HEK293 (cell line): ENCODE measurements around the gene GABBR2.

Experiments
- HOXD13 ChIP-seq: sonication (generic); formaldehyde crosslinking; IDR thresholded peaks from 2 replicates; pipeline ENCODE4 v1.8.0; 2022; ENCODE audit warnings: missing genetic modification reagents, borderline replicate concordance
- IKZF3 ChIP-seq: fragments of 450-650 bp; IDR thresholded peaks from 2 replicates; pipeline ENCODE4 v1.5.0; 2018; ENCODE audit warnings: missing biosample characterization, mild to moderate bottlenecking, missing genetic modification characterization, moderate library complexity
- PRDM10 ChIP-seq: fragments of 450-650 bp; formaldehyde crosslinking; IDR thresholded peaks from 2 replicates; pipeline ENCODE4 v1.5.1; 2016; ENCODE audit warnings: missing biosample characterization, missing genetic modification characterization
- SCRT1 ChIP-seq: fragments of 450-650 bp; formaldehyde crosslinking; IDR thresholded peaks from 2 replicates; pipeline ENCODE4 v1.5.1; 2016; ENCODE audit warnings: missing biosample characterization, missing genetic modification characterization, borderline replicate concordance
- SP3 ChIP-seq: fragments of 450-650 bp; formaldehyde crosslinking; IDR thresholded peaks from 2 replicates; pipeline ENCODE4 v1.5.1; 2016; ENCODE audit warnings: missing biosample characterization, missing genetic modification characterization
- YY1 ChIP-seq: fragments of 450-650 bp; formaldehyde crosslinking; IDR thresholded peaks from 2 replicates; pipeline ENCODE4 v1.5.1; 2018; ENCODE audit warnings: missing biosample characterization, missing genetic modification characterization
- ZFP41 ChIP-seq: fragments of 450-650 bp; formaldehyde crosslinking; IDR thresholded peaks from 2 replicates; pipeline ENCODE4 v1.5.1; 2016; ENCODE audit warnings: missing biosample characterization, missing genetic modification characterization, borderline replicate concordance
- ZNF114 ChIP-seq: fragments of 450-650 bp; formaldehyde crosslinking; IDR thresholded peaks from 2 replicates; pipeline ENCODE4 v1.5.0; 2017; ENCODE audit warnings: missing biosample characterization, missing genetic modification characterization
- ZNF292 ChIP-seq: fragments of 450-650 bp; formaldehyde crosslinking; IDR thresholded peaks from 2 replicates; pipeline ENCODE4 v1.5.1; 2016; ENCODE audit warnings: low read depth, missing biosample characterization, missing genetic modification characterization, borderline replicate concordance
- ZNF529 ChIP-seq: fragments of 450-650 bp; formaldehyde crosslinking; IDR thresholded peaks from 2 replicates; pipeline ENCODE4 v1.5.1; 2017; ENCODE audit warnings: missing genetic modification characterization, missing biosample characterization; ENCODE audit not compliant: insufficient replicate concordance
- ZNF670 ChIP-seq: fragments of 450-650 bp; formaldehyde crosslinking; IDR thresholded peaks from 2 replicates; pipeline ENCODE4 v1.5.1; 2016; ENCODE audit warnings: missing biosample characterization, missing genetic modification characterization, low read depth
- ZNF792 ChIP-seq: fragments of 450-650 bp; formaldehyde crosslinking; IDR thresholded peaks from 2 replicates; pipeline ENCODE4 v1.5.1; 2016; ENCODE audit warnings: missing biosample characterization, missing genetic modification characterization
- TF ChIP-seq, protein P1 (sequence below): fragments of 450-650 bp; formaldehyde crosslinking; IDR thresholded peaks from 2 replicates; pipeline ENCODE4 v1.5.1; 2016; ENCODE audit warnings: missing biosample characterization, missing genetic modification characterization

GRCh38 chr9:98600631-98601030 is 108.1 kb downstream of the GABBR2 start:
- TF ChIP-seq, protein P1, sequence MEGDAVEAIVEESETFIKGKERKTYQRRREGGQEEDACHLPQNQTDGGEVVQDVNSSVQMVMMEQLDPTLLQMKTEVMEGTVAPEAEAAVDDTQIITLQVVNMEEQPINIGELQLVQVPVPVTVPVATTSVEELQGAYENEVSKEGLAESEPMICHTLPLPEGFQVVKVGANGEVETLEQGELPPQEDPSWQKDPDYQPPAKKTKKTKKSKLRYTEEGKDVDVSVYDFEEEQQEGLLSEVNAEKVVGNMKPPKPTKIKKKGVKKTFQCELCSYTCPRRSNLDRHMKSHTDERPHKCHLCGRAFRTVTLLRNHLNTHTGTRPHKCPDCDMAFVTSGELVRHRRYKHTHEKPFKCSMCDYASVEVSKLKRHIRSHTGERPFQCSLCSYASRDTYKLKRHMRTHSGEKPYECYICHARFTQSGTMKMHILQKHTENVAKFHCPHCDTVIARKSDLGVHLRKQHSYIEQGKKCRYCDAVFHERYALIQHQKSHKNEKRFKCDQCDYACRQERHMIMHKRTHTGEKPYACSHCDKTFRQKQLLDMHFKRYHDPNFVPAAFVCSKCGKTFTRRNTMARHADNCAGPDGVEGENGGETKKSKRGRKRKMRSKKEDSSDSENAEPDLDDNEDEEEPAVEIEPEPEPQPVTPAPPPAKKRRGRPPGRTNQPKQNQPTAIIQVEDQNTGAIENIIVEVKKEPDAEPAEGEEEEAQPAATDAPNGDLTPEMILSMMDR (tag by site-specific recombination): no peak
- no peak for TF ChIP-seq ZNF529 (tag by site-specific recombination)
- TF ChIP-seq SCRT1 (tag by site-specific recombination): no peak
- TF ChIP-seq IKZF3: no peak
- TF ChIP-seq ZFP41: no peak
- TF ChIP-seq ZNF292 (tag by site-specific recombination): no peak
- TF ChIP-seq YY1: no peak
- no peak for TF ChIP-seq PRDM10 (tag by site-specific recombination)
- TF ChIP-seq ZNF114: no peak
- no peak for TF ChIP-seq ZNF670 (tag by site-specific recombination)
- TF ChIP-seq ZNF792 (tag by site-specific recombination): no peak
- TF ChIP-seq HOXD13 (CRISPR knock-in tag): no peak
- TF ChIP-seq SP3: no peak
